T47D (cell line): Measurements from ENCODE around the gene ZNF383.
"Not testable (repeated sequence)": the region's sequence is repeated elsewhere in the genome, so short reads cannot be mapped to it uniquely, and the experiment has no call there.

Experiments
- DNase-seq, 2 experiments: peaks; one replicate each; pipeline versions ENCODE4 v3.0.0 to v3.0.0-alpha.2; 2011 to 2012; ENCODE audit warnings: low read depth in 1 of 2, low spot score in 1 of 2
- JUND ChIP-seq: IDR thresholded peaks from 2 replicates; pipeline ENCODE4 v1.6.1; 2012; ENCODE audit warnings: low read depth
- in situ Hi-C: cut with HindIII; loops from 2 replicates; pipeline ENCODE4 v1.10.0; 2016; ENCODE audit warnings: low sequenced_read_pairs, low pct_unique_long_range_greater_than_20kb

The ZNF383 gene

DNA sequence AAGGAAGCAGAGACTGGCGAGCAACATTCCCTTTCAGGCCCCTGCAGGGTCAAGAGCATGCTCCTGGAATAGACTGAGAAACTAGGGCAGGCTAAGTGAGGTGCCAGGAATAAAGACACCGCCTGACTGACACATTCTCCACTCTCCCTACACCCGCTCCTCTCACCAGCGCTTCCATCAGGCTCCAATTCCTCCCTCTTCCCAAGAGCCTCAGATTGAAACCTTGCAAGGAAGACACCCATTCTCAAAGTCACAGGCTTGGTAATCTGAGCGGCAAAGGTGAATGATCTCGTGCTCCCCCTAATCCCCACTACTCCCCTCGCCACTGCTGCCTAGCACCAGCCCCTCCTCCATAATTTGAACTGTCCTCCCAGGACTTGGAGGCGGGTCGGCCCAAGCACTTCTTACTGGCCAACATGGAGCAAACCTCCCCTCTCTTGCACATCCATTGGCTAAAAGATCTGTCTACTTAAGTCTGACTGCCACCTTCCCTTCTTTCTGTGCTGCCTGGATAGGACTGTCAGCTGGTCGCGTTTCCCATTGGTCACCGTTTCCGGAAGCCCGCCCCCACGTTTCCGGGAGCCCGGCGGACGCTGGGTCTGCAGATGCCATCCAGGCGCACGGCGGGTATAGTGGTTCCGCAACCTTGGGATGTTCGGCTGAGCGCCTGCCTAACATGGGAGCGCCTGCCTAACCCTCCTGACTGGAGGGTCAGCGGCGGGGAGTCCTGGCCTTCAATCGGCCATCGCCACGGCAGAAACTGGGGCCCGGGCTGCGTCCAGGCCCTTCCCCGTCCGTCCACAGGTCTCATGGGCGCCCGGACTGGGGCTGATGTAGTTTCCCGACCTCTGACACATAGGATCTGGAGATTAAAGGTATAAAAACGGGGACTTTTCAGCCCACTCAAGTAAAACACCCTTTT is 33.6 kb downstream of the ZNF383 start:
- in situ Hi-C loops, result no loop called here
- peak; percentile 92 to 97 for DNase-seq
- no peak for TF ChIP-seq JUND

DNA sequence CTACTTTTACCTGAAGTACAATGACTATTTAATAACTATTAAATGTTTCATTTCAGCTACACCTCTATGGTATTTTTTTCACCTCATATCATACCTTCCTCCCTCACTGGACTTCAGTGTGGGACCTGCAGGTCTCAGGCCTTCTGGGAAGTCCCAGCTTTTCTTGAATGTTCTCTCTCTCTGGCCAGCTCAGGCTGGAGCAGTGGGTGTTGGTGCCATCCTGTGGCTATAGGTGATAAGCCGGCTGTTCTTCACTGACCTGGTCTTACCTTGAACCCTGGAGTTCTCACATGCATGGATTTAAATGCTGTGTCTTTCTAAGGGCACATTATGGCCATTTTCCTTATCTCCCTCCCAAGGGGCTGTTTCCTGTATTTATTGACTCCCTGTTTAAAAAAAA is 45.0 kb downstream of the ZNF383 start:
- in situ Hi-C loops, DNase-seq: not testable (repeated sequence)

DNA sequence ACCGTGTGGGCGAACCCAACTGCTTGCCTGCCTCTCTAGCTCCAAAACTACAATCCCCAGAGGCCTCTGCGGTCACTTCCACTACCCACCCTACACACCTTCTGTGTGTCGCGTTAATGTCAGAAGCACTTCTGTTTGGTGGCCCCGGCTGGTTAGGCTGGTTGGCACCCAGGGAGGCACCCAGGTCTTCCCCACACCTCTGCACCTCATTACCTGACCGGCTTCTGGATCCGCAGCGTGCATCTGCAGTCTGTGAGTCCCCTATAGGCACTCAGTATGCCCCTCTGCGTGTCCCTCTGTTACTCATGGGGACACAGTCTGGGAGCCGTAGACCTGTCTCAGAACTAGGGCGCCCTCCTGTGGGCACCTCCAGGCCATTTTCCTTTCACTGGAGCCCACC is 49.0 kb downstream of the ZNF383 start:
- in situ Hi-C loops, DNase-seq: not testable (repeated sequence)

DNA sequence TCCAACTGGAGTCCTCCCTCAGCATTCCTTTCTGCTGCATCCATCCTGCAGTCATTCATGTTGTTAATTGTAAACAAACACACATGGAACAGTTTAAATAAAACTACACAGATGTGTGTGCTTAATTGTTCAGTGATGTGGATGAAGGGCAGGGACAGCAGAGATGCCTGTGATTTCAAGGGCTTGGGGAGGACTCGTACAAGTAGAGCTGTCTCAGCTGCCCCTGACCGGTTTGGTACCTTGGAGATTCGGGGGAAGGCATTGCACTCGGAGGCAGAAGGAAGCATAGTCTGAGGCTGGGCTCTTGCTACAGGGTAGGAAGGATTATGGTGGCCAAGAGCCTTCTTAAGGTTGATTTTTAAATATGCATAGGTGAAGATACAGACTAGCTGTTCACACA is 49.7 kb downstream of the ZNF383 start:
- in situ Hi-C loops, DNase-seq: not testable (repeated sequence)

DNA sequence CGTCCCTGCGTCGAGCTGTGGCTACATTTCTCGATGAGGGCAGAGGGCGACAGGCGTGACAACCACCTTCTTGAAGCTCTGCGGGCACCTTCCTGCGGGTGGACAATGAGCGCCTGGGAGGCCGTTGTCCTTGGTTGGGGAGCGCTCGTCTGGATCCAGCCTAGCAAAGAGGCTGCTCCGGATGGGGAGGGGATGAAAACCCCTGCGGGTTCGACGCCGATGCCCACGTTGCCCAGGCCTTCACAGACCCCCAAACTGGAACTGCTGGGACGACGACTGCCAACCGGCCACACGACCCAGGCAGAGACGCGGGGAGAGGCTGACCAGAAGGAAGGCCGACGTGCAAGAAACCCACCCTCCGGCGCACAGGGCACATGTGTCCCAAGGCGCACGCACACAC is 62.6 kb downstream of the ZNF383 start:
- in situ Hi-C loops, DNase-seq: not testable (repeated sequence)

DNA sequence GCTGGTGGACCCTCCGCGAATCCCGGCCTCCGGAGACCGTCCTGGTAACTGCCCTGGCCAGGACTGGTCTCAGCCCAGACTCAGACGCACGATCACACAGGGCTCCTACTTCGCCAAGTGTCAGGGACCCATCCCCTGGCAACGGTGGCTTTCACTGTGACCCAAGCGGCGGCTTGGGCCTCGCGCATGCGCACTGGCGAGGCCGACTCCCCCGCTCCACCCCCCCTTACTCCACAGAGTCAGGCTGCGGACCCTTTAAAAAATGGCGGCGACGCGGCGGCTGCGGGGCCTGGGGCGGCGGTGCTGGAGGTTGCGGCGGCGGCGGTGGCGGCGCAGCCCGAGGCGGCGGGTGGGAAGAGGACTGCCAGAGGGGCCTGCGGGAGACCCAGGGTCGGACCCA is 66.0 kb downstream of the ZNF383 start:
- DNase-seq, in situ Hi-C loops: not testable (repeated sequence)

DNA sequence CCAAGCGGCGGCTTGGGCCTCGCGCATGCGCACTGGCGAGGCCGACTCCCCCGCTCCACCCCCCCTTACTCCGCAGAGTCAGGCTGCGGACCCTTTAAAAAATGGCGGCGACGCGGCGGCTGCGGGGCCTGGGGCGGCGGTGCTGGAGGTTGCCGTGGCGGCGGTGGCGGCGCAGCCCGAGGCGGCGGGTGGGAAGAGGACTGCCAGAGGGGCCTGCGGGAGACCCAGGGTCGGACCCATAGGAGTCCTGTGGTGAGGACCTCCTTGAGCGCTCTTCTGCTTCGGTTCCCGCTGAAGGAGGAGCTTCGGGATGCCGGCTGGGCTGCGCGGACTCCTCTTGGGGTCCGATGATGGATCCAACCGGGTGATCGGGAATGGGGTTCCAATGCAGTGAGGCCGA is 71.2 kb downstream of the ZNF383 start:
- in situ Hi-C loops, DNase-seq: not testable (repeated sequence)

DNA sequence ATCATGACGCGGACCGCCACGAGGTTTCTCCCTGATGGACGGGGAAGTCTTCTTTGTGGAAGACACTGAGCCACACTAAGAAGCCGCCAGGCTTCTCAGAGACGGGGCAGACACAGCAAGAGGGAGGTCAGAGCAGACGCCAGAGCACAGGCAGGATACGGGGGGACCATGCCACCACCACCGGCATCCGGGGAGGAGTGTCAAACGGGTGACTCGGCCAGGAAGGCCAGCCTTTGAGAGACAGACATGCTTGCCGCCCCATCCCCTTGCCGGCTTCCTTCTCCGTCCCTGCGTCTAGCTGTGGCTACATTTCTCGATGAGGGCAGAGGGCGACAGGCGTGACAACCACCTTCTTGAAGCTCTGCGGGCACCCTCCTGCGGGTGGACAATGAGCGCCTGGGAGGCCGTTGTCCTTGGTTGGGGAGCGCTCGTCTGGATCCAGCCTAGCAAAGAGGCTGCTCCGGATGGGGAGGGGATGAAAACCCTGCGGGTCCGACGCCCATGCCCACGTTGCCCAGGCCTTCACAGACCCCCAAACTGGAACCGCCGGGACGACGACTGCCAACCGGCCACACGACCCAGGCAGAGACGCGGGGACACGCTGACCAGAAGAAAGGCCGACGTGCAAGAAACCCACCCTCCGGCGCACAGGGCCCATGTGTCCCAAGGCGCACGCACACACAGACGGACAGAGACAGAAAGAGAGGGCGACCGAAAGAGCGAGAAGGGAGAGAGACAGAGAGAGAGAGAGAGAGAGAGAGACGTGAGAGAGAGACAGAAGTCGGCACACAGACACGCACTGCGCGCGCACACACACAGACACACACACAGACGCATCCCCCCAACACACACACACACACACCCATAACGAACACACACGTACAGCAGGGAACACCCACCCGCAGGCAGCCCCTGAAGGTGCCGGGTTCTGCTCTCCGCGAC is 75.3 kb downstream of the ZNF383 start:
- in situ Hi-C loops, DNase-seq: not testable (repeated sequence)

DNA sequence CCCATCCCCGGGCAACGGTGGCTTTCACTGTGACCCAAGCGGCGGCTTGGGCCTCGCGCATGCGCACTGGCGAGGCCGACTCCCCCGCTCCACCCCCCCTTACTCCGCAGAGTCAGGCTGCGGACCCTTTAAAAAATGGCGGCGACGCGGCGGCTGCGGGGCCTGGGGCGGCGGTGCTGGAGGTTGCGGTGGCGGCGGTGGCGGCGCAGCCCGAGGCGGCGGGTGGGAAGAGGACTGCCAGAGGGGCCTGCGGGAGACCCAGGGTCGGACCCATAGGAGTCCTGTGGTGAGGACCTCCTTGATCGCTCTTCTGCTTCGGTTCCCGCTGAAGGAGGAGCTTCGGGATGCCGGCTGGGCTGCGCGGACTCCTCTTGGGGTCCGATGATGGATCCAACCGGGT is 76.2 kb downstream of the ZNF383 start:
- in situ Hi-C loops, DNase-seq: not testable (repeated sequence)
